Raji (cell line): ENCODE results near the gene UNC93B1.

Source experiments
- POLR2A ChIP-seq: IDR thresholded peaks from 2 replicates; pipeline ENCODE4 v1.6.1; 2011; ENCODE audit warnings: low read depth, low read length, control low read depth; ENCODE audit not compliant: insufficient read depth

Gene UNC93B1

GRCh38 chr11:68003846-68004550, at the start of gene UNC93B1:
TSS of gene UNC93B1 (minus strand) at chr11:68004097. CDS start at chr11:68004043, 54 bp downstream.
- peak; percentile 79 for TF ChIP-seq POLR2A

GRCh38 chr11:68053117-68053516, 49.2 kb upstream of the UNC93B1 start:
- TF ChIP-seq POLR2A: no peak

- TF ChIP-seq POLR2A: no peak
Measured at GRCh38 chr11:68052137-68052873, 48.4 kb upstream of the UNC93B1 start.

- TF ChIP-seq POLR2A: no peak
Measured at GRCh38 chr11:68051191-68052136, 47.6 kb upstream of the UNC93B1 start.

- TF ChIP-seq POLR2A: no peak
Measured at GRCh38 chr11:68050371-68050841, 46.5 kb upstream of the UNC93B1 start.

GRCh38 chr11:68049509-68050370, 45.8 kb upstream of the UNC93B1 start:
- TF ChIP-seq POLR2A: no peak

- no peak for TF ChIP-seq POLR2A
Measured at GRCh38 chr11:68048681-68049508, 45.0 kb upstream of the UNC93B1 start.

GRCh38 chr11:68047437-68048290, 43.8 kb upstream of the UNC93B1 start:
- TF ChIP-seq POLR2A: no peak

- no peak for TF ChIP-seq POLR2A
Measured at GRCh38 chr11:68044898-68045351, 41.0 kb upstream of the UNC93B1 start.

- no peak for TF ChIP-seq POLR2A
Measured at GRCh38 chr11:68044145-68044813, 40.4 kb upstream of the UNC93B1 start.

GRCh38 chr11:68043349-68044144, 39.6 kb upstream of the UNC93B1 start:
- TF ChIP-seq POLR2A: no peak

- TF ChIP-seq POLR2A: no peak
Measured at GRCh38 chr11:68043029-68043348, 39.1 kb upstream of the UNC93B1 start.
